ENCODE results near the gene ELOVL6. TPM values are rescaled to one million over a fixed set of nuclear protein-coding genes. Genes with fewer than 3 reads are reported as not detected.

Gene ELOVL6
- total and polyA plus RNA-seq, 9 of the 15 experiments (the other 6 are each of a cell fraction or from before 2014, with no cell fraction given), result 18.3 to 82.6 (median 46.0) TPM

DNA sequence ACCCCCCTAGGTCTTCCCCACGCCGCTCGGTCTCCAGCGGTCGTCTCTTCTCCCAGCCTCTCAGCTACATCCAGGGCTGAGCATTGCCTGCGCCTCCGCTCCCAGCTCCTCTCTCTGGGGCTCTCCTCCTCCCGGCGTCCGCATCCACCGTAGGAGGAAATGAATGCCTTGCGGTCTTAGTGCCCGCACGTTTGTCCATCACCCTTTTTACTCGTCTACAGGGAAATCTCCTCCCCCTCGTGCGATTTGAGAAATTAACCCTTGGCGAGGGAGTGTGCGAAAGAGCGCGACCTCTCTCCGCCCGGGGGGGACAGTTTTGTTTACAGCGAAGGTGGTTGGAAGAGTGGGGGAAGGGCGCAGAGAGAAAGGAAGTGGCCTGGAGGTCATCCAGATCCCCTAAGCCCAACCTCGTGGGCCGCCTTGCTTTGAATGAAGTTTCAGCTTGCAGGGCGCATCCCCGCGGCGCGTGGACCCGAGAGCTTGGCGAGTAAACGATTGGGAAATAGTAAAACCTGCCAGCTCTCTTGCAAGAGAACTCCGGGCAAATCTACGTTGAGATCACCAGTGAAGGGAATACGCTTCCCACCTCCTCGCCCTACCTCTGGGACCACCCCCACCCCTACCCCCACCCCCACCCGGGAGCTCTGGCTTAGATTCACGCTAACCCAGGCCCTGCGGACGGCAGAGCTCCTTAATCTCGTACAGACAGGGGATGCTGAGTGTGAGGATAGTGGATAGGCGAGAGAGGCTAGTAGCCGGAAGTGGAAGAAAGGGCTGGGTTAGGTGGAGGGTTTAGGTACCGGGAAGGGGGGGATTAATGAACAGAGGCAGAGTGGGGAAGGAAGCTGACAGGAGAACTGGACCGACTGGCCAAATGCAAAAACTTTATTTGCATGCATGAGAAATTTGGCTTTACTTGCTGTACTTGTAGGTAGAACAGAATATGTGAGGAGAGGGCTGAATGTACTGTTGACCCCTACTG, at the start of gene ELOVL6 (continued):
- peak; percentile 56; the same call in 1 of the 2 replicates for TF ChIP-seq CEBPG (CRISPR knock-in tag; IDR thresholded peaks at IDR 0.05)
- peak; percentile 75 to 82 for TF ChIP-seq CEBPG (tag; conservative IDR thresholded peaks at IDR 0.05 in 1 of 2, IDR thresholded peaks at IDR 0.05 in 1 of 2)
- TF ChIP-seq DLX4 (CRISPR knock-in tag; IDR thresholded peaks at IDR 0.05), result no peak
- TF ChIP-seq MTA3 (IDR thresholded peaks at IDR 0.05; ENCODE audit: borderline replicate concordance), result peak; percentile 73
- no peak; the same call in 1 of the 2 replicates for TF ChIP-seq MITF (IDR thresholded peaks at IDR 0.05)
- peak; percentile 57; the same call in 1 of the 2 replicates for TF ChIP-seq HES1 (IDR thresholded peaks at IDR 0.05; ENCODE audit: low read depth)
- TF ChIP-seq ARID2 (IDR thresholded peaks at IDR 0.05), result no peak
- TF ChIP-seq CBFB (CRISPR knock-in tag; IDR thresholded peaks at IDR 0.05), result no peak; the same call in 1 of the 2 replicates
- TF ChIP-seq CC2D1A (IDR thresholded peaks at IDR 0.05), result peak; percentile 62
- no peak for TF ChIP-seq EWSR1 (IDR thresholded peaks at IDR 0.05; ENCODE audit: borderline replicate concordance, low read depth, partially characterized antibody)
- TF ChIP-seq, protein P1, sequence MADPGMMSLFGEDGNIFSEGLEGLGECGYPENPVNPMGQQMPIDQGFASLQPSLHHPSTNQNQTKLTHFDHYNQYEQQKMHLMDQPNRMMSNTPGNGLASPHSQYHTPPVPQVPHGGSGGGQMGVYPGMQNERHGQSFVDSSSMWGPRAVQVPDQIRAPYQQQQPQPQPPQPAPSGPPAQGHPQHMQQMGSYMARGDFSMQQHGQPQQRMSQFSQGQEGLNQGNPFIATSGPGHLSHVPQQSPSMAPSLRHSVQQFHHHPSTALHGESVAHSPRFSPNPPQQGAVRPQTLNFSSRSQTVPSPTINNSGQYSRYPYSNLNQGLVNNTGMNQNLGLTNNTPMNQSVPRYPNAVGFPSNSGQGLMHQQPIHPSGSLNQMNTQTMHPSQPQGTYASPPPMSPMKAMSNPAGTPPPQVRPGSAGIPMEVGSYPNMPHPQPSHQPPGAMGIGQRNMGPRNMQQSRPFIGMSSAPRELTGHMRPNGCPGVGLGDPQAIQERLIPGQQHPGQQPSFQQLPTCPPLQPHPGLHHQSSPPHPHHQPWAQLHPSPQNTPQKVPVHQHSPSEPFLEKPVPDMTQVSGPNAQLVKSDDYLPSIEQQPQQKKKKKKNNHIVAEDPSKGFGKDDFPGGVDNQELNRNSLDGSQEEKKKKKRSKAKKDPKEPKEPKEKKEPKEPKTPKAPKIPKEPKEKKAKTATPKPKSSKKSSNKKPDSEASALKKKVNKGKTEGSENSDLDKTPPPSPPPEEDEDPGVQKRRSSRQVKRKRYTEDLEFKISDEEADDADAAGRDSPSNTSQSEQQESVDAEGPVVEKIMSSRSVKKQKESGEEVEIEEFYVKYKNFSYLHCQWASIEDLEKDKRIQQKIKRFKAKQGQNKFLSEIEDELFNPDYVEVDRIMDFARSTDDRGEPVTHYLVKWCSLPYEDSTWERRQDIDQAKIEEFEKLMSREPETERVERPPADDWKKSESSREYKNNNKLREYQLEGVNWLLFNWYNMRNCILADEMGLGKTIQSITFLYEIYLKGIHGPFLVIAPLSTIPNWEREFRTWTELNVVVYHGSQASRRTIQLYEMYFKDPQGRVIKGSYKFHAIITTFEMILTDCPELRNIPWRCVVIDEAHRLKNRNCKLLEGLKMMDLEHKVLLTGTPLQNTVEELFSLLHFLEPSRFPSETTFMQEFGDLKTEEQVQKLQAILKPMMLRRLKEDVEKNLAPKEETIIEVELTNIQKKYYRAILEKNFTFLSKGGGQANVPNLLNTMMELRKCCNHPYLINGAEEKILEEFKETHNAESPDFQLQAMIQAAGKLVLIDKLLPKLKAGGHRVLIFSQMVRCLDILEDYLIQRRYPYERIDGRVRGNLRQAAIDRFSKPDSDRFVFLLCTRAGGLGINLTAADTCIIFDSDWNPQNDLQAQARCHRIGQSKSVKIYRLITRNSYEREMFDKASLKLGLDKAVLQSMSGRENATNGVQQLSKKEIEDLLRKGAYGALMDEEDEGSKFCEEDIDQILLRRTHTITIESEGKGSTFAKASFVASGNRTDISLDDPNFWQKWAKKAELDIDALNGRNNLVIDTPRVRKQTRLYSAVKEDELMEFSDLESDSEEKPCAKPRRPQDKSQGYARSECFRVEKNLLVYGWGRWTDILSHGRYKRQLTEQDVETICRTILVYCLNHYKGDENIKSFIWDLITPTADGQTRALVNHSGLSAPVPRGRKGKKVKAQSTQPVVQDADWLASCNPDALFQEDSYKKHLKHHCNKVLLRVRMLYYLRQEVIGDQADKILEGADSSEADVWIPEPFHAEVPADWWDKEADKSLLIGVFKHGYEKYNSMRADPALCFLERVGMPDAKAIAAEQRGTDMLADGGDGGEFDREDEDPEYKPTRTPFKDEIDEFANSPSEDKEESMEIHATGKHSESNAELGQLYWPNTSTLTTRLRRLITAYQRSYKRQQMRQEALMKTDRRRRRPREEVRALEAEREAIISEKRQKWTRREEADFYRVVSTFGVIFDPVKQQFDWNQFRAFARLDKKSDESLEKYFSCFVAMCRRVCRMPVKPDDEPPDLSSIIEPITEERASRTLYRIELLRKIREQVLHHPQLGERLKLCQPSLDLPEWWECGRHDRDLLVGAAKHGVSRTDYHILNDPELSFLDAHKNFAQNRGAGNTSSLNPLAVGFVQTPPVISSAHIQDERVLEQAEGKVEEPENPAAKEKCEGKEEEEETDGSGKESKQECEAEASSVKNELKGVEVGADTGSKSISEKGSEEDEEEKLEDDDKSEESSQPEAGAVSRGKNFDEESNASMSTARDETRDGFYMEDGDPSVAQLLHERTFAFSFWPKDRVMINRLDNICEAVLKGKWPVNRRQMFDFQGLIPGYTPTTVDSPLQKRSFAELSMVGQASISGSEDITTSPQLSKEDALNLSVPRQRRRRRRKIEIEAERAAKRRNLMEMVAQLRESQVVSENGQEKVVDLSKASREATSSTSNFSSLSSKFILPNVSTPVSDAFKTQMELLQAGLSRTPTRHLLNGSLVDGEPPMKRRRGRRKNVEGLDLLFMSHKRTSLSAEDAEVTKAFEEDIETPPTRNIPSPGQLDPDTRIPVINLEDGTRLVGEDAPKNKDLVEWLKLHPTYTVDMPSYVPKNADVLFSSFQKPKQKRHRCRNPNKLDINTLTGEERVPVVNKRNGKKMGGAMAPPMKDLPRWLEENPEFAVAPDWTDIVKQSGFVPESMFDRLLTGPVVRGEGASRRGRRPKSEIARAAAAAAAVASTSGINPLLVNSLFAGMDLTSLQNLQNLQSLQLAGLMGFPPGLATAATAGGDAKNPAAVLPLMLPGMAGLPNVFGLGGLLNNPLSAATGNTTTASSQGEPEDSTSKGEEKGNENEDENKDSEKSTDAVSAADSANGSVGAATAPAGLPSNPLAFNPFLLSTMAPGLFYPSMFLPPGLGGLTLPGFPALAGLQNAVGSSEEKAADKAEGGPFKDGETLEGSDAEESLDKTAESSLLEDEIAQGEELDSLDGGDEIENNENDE (IDR thresholded peaks at IDR 0.05; ENCODE audit: low read depth, low read length), result no peak
- peak; percentile 64; the same call in 1 of the 2 replicates for TF ChIP-seq CEBPB (tag; IDR thresholded peaks at IDR 0.05)
